HepG2 (cell line): ENCODE measurements around the gene PYCARD. TPM values are rescaled to one million over a fixed set of nuclear protein-coding genes. Genes with fewer than 3 reads are reported as not detected.

Experiments
- FOXM1 ChIP-seq: sonication (generic); formaldehyde crosslinking; IDR thresholded peaks from 2 replicates; pipeline ENCODE4 v1.5.0; 2020; ENCODE audit warnings: missing genetic modification reagents
- MYNN ChIP-seq: sonication (generic); formaldehyde crosslinking; IDR thresholded peaks from 2 replicates; pipeline ENCODE4 v1.4.0; 2020; ENCODE audit warnings: mild to moderate bottlenecking, low read depth, missing genetic modification reagents
- POLR2A ChIP-seq, 2 experiments: IDR thresholded peaks; 2 replicates each; pipeline ENCODE4 v1.6.1; 2011; ENCODE audit warnings: low read depth in 2 of 2, low read length in 2 of 2, mild to moderate bottlenecking in 1 of 2, moderate library complexity in 1 of 2; ENCODE audit not compliant: insufficient read depth in 1 of 2
- POLR2G ChIP-seq: fragments of 200-400 bp; formaldehyde crosslinking; IDR thresholded peaks from 2 replicates; pipeline ENCODE4 v1.6.1; 2018; ENCODE audit warnings: mild to moderate bottlenecking, low read depth, low read length, moderate library complexity
- SAP130 ChIP-seq: IDR thresholded peaks from 2 replicates; pipeline ENCODE4 v1.6.1; 2016; ENCODE audit warnings: low read depth
- SIX4 ChIP-seq: sonication (generic); formaldehyde crosslinking; IDR thresholded peaks from 2 replicates; pipeline ENCODE4 v1.4.0; 2020; ENCODE audit warnings: missing genetic modification reagents
- SRSF4 ChIP-seq: fragments of 200-400 bp; formaldehyde crosslinking; IDR thresholded peaks from one replicate; pipeline ENCODE4 v1.6.1; 2018; ENCODE audit warnings: mild to moderate bottlenecking, low read depth, low read length, moderate library complexity; ENCODE audit not compliant: poor library complexity, severe bottlenecking
- TMF1 ChIP-seq: sonication (generic); formaldehyde crosslinking; IDR thresholded peaks from 2 replicates; pipeline ENCODE4 v1.8.1; 2022; ENCODE audit warnings: low read depth, missing genetic modification reagents
- ZNF558 ChIP-seq: sonication (generic); formaldehyde crosslinking; IDR thresholded peaks from 2 replicates; pipeline ENCODE4 v1.9.0; 2022; ENCODE audit warnings: mild to moderate bottlenecking, missing genetic modification reagents, borderline replicate concordance
- ZNF713 ChIP-seq: sonication (generic); formaldehyde crosslinking; IDR thresholded peaks from 2 replicates; pipeline ENCODE4 v1.4.0; 2020; ENCODE audit warnings: mild to moderate bottlenecking, missing genetic modification reagents
- polyA plus RNA-seq, 8 experiments: library from polyadenylated mRNA; depleted of rRNA in 3 of 8; stranded (reverse) in 7 of 8; unstranded in 1 of 8; fragments of >200 nt; fragmentation: Illumina TruSeq in 4 of 8; extraction: Trizol in 4 of 8; gene quantifications; 2 replicates each; pipeline versions ENCODE4 v1.2.1 to v1.2.3, GENCODE V29; 2011 to 2016; ENCODE audit warnings: low read depth in 4 of 8, missing spikeins in 1 of 8, mixed read lengths in 1 of 8; ENCODE audit not compliant: insufficient read depth in 1 of 8
- total RNA-seq, 5 experiments: library from RNA; depleted of rRNA; stranded (reverse); fragments of >200 nt; fragmentation: Illumina TruSeq; extraction: Trizol; gene quantifications; 2 replicates each; pipeline ENCODE4 v1.2.3, GENCODE V29; 2016; ENCODE audit warnings: low read depth in 1 of 5
- TF ChIP-seq, protein P1 (sequence below): sonication (generic); formaldehyde crosslinking; IDR thresholded peaks from 2 replicates; pipeline ENCODE4 v1.8.1; 2023; ENCODE audit warnings: mild to moderate bottlenecking, inconsistent platforms, moderate library complexity, missing genetic modification reagents, borderline replicate concordance
- TF ChIP-seq, protein P2 (sequence below): sonication (generic); formaldehyde crosslinking; IDR thresholded peaks from 2 replicates; pipeline ENCODE4 v1.8.1; 2023; ENCODE audit warnings: missing genetic modification reagents, mild to moderate bottlenecking, borderline replicate concordance
- TF ChIP-seq, protein P3 (sequence below): sonication (generic); formaldehyde crosslinking; IDR thresholded peaks from one replicate; pipeline ENCODE4 v1.5.1; 2020; ENCODE audit warnings: mild to moderate bottlenecking, missing genetic modification reagents; ENCODE audit errors: not compliant biosample characterization
- TF ChIP-seq, protein P4 (sequence below): IDR thresholded peaks from 2 replicates; pipeline ENCODE4 v1.6.1; 2016; ENCODE audit warnings: missing biosample characterization, missing genetic modification reagents, low read depth
- TF ChIP-seq, protein P5 (sequence below): sonication (generic); formaldehyde crosslinking; IDR thresholded peaks from 2 replicates; pipeline ENCODE4 v1.9.0; 2021; ENCODE audit warnings: missing genetic modification reagents, borderline replicate concordance

The PYCARD gene
- total and polyA plus RNA-seq, 2 of the 13 experiments (the other 11 are each of a cell fraction or from before 2014, with no cell fraction given) = 4.8 to 9.2 TPM

DNA sequence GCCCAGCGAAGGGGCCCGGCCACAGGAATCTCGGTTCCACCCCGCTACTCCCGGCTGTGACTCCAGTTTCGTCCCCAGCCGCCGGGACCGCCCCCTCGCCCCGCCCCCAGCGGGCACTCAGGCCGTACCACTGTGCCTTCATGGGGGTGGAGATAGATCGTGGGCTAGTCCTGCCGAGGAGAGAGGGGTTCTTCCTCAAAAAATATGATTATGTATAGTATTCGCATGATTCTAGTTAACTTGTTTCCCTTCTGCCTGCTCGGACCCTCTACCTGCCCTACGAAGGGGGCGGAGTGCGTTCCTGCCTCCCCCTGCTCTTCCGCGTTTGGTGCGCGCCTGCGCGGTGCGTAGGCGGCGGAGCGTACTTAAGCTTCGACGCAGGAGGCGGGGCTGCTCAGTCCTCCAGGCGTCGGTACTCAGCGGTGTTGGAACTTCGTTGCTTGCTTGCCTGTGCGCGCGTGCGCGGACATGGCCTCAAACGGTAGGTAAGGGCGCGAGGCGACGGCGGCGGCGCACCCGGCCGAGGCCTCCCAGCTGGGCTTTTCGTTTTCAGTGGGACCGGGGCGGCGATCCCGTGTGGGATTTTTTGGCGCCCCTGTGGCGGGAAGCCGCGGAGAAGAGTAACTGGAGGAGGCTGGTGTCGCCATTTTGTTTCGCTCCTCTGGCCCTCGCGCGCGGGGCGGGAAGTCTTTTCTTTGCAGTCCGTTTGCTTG lies 22.7 kb downstream of the PYCARD start, which contains the start of gene FUS (continued):
- peak; percentile 82 for TF ChIP-seq TMF1
- TF ChIP-seq ZNF713 (CRISPR knock-in tag) = peak; percentile 36; the same call in 1 of the 2 replicates
- TF ChIP-seq, protein P1, sequence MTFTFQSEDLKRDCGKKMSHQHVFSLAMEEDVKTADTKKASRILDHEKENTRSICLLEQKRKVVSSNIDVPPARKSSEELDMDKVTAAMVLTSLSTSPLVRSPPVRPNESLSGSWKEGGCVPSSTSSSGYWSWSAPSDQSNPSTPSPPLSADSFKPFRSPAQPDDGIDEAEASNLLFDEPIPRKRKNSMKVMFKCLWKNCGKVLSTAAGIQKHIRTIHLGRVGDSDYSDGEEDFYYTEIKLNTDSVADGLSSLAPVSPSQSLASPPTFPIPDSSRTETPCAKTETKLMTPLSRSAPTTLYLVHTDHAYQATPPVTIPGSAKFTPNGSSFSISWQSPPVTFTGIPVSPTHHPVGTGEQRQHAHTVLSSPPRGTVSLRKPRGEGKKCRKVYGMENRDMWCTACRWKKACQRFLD = peak; percentile 97
- TF ChIP-seq FOXM1 (CRISPR knock-in tag) = peak; percentile 92
- TF ChIP-seq, protein P2, sequence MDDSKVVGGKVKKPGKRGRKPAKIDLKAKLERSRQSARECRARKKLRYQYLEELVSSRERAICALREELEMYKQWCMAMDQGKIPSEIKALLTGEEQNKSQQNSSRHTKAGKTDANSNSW (CRISPR knock-in tag) = peak; percentile 45; the same call in 1 of the 2 replicates
- no peak; the same call in 1 of the 2 replicates for TF ChIP-seq MYNN (CRISPR knock-in tag)
- TF ChIP-seq SAP130 (CRISPR knock-in tag) = peak; percentile 69
- TF ChIP-seq POLR2A (IDR thresholded peaks at IDR 0.05; ENCODE audit: insufficient read depth in 1 of 2, low read depth in 2 of 2, low read length in 2 of 2) = peak; percentile 99 to 100
- TF ChIP-seq, protein P3, sequence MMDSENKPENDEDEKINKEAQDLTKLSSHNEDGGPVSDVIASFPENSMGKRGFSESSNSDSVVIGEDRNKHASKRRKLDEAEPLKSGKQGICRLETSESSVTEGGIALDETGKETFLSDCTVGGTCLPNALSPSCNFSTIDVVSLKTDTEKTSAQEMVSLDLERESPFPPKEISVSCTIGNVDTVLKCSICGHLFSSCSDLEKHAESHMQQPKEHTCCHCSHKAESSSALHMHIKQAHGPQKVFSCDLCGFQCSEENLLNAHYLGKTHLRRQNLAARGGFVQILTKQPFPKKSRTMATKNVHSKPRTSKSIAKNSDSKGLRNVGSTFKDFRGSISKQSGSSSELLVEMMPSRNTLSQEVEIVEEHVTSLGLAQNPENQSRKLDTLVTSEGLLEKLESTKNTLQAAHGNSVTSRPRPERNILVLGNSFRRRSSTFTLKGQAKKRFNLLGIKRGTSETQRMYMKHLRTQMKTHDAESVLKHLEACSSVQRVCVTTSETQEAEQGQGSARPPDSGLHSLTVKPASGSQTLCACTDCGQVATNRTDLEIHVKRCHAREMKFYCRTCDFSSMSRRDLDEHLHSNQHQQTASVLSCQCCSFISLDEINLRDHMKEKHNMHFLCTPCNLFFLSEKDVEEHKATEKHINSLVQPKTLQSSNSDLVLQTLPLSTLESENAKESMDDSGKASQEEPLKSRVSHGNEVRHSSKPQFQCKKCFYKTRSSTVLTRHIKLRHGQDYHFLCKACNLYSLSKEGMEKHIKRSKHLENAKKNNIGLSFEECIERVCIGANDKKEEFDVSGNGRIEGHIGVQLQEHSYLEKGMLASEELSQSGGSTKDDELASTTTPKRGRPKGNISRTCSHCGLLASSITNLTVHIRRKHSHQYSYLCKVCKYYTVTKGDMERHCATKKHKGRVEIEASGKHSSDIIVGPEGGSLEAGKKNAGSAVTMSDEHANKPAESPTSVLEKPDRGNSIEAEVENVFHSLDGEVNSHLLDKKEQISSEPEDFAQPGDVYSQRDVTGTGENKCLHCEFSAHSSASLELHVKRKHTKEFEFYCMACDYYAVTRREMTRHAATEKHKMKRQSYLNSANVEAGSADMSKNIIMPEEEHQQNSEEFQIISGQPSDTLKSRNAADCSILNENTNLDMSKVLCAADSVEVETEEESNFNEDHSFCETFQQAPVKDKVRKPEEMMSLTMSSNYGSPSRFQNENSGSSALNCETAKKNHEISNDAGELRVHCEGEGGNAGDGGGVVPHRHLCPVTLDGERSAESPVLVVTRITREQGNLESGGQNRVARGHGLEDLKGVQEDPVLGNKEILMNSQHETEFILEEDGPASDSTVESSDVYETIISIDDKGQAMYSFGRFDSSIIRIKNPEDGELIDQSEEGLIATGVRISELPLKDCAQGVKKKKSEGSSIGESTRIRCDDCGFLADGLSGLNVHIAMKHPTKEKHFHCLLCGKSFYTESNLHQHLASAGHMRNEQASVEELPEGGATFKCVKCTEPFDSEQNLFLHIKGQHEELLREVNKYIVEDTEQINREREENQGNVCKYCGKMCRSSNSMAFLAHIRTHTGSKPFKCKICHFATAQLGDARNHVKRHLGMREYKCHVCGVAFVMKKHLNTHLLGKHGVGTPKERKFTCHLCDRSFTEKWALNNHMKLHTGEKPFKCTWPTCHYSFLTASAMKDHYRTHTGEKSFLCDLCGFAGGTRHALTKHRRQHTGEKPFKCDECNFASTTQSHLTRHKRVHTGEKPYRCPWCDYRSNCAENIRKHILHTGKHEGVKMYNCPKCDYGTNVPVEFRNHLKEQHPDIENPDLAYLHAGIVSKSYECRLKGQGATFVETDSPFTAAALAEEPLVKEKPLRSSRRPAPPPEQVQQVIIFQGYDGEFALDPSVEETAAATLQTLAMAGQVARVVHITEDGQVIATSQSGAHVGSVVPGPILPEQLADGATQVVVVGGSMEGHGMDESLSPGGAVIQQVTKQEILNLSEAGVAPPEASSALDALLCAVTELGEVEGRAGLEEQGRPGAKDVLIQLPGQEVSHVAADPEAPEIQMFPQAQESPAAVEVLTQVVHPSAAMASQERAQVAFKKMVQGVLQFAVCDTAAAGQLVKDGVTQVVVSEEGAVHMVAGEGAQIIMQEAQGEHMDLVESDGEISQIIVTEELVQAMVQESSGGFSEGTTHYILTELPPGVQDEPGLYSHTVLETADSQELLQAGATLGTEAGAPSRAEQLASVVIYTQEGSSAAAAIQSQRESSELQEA (CRISPR knock-in tag) = peak; percentile 87
- peak; percentile 75; the same call in 1 of the 2 replicates for TF ChIP-seq SIX4
- TF ChIP-seq, protein P4, sequence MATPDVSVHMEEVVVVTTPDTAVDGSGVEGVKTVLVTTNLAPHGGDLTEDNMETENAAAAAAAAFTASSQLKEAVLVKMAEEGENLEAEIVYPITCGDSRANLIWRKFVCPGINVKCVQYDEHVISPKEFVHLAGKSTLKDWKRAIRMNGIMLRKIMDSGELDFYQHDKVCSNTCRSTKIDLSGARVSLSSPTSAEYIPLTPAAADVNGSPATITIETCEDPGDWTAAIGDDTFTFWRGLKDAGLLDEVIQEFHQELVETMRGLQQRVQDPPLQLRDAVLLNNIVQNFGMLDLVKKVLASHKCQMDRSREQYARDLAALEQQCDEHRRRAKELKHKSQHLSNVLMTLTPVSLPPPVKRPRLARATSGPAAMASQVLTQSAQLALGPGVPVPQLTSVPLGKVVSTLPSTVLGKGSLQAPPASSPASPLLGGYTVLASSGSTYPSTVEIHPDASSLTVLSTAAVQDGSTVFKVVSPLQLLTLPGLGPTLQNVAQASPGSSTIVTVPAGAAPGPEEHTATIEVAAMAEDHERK (CRISPR knock-in tag) = peak; percentile 77
- peak; percentile 90; the same call in 1 of the 2 replicates for TF ChIP-seq ZNF558 (CRISPR knock-in tag)
- TF ChIP-seq, protein P5, sequence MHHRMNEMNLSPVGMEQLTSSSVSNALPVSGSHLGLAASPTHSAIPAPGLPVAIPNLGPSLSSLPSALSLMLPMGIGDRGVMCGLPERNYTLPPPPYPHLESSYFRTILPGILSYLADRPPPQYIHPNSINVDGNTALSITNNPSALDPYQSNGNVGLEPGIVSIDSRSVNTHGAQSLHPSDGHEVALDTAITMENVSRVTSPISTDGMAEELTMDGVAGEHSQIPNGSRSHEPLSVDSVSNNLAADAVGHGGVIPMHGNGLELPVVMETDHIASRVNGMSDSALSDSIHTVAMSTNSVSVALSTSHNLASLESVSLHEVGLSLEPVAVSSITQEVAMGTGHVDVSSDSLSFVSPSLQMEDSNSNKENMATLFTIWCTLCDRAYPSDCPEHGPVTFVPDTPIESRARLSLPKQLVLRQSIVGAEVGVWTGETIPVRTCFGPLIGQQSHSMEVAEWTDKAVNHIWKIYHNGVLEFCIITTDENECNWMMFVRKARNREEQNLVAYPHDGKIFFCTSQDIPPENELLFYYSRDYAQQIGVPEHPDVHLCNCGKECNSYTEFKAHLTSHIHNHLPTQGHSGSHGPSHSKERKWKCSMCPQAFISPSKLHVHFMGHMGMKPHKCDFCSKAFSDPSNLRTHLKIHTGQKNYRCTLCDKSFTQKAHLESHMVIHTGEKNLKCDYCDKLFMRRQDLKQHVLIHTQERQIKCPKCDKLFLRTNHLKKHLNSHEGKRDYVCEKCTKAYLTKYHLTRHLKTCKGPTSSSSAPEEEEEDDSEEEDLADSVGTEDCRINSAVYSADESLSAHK (CRISPR knock-in tag) = peak; percentile 84
- TF ChIP-seq SRSF4 = peak; percentile 89
- TF ChIP-seq POLR2G = peak; percentile 100
